Right atrium auricular region (tissue), 2 donors: ENCODE results near the gene PACS1. TPM values are rescaled to one million over a fixed set of nuclear protein-coding genes. Genes with fewer than 3 reads are reported as not detected.
A peak's percentile ranks its signal among the peaks of the same experiment; 100 is the strongest.

Experiments used
- DNase-seq: peaks from one replicate; pipeline ENCODE4 v3.0.0-alpha.2; 2019; ENCODE audit warnings: low spot score
- H3K27ac ChIP-seq, 2 donors: fragments of 200-600 bp; sonication (generic); 1 replicate in 1 of 2; 2 replicates in 1 of 2; pipeline ENCODE4 v1.5.1; 2016 to 2019
- H3K27me3 ChIP-seq, 2 donors: fragments of 200-600 bp; sonication (generic); one replicate each; pipeline versions ENCODE4 v1.5.1 to v1.6.0; 2017 to 2019
- H3K36me3 ChIP-seq: fragments of 200-600 bp; sonication (generic); one replicate; pipeline ENCODE4 v1.5.1; 2016
- H3K4me1 ChIP-seq, 2 donors: fragments of 200-600 bp; sonication (generic); one replicate each; pipeline versions ENCODE4 v1.5.1 to v1.6.0; 2017 to 2019
- H3K4me3 ChIP-seq, 2 donors: fragments of 200-600 bp; sonication (generic); 1 replicate in 1 of 2; 2 replicates in 1 of 2; pipeline ENCODE4 v1.5.1; 2017 to 2019; ENCODE audit warnings: mild to moderate bottlenecking in 1 of 2, moderate library complexity in 1 of 2
- H3K9me3 ChIP-seq, 2 donors: fragments of 200-600 bp; sonication (generic); one replicate each; pipeline ENCODE4 v1.5.1; 2019
- CTCF ChIP-seq, 2 donors: fragments of 200-600 bp; sonication (generic); IDR thresholded peaks; one replicate each; pipeline ENCODE4 v1.5.1; 2019; ENCODE audit warnings: antibody characterized with exemption in 2 of 2
- total RNA-seq, 2 donors: library from RNA; depleted of rRNA; stranded (reverse); fragments of >200 nt; gene quantifications; one replicate each; pipeline ENCODE4 v1.1.0, GENCODE V29; 2016

The PACS1 gene
- total RNA-seq, 2 donors from 2014 or later, result 47.7 to 88.9 TPM

GRCh38 chr11:66146074-66146473, 76.0 kb downstream of the PACS1 start:
- H3K4me1 ChIP-seq, result peaks cover 0 to 8% of the 10 kb centered on the region in 2 donors
- H3K9me3 ChIP-seq, result no peaks in the 10 kb centered on the region
- TF ChIP-seq CTCF (IDR thresholded peaks at IDR 0.05), result no peak
- no peak for DNase-seq
- H3K4me3 ChIP-seq, result no peak overlapping the region
- no peaks in the 10 kb centered on the region for H3K27me3 ChIP-seq
- H3K36me3 ChIP-seq, result no peaks in the 10 kb centered on the region
- H3K27ac ChIP-seq, result no peak overlapping the region

- no peak for DNase-seq
- Histone ChIP-seq H3K9me3 (no peaks in the 10 kb centered on the region), H3K4me1 (peaks cover 0 to 15% of the 10 kb centered on the region in 2 donors), H3K36me3 (no peaks in the 10 kb centered on the region), H3K27me3 (no peaks in the 10 kb centered on the region), H3K4me3 (no peak overlapping the region), H3K27ac (no peak overlapping the region)
- no peak for TF ChIP-seq CTCF (IDR thresholded peaks at IDR 0.05)
Observed at GRCh38 chr11:66146940-66147339, 76.9 kb downstream of the PACS1 start.

GRCh38 chr11:66150140-66150539, 80.1 kb downstream of the PACS1 start:
- Histone ChIP-seq H3K27ac (no peak overlapping the region), H3K36me3 (no peaks in the 10 kb centered on the region), H3K4me1 (peaks cover 0 to 15% of the 10 kb centered on the region in 2 donors), H3K9me3 (no peaks in the 10 kb centered on the region), H3K4me3 (peak overlapping the region in 1 of 2 donors; percentile 21), H3K27me3 (no peaks in the 10 kb centered on the region)
- no peak for DNase-seq
- no peak for TF ChIP-seq CTCF (IDR thresholded peaks at IDR 0.05)

GRCh38 chr11:66150725-66151124, 80.7 kb downstream of the PACS1 start:
- Histone ChIP-seq H3K4me1 (peaks cover 0 to 15% of the 10 kb centered on the region in 2 donors), H3K4me3 (no peak overlapping the region), H3K27me3 (no peaks in the 10 kb centered on the region), H3K36me3 (no peaks in the 10 kb centered on the region), H3K9me3 (no peaks in the 10 kb centered on the region), H3K27ac (no peak overlapping the region)
- no peak for DNase-seq
- no peak for TF ChIP-seq CTCF (IDR thresholded peaks at IDR 0.05)

- no peak for DNase-seq
- Histone ChIP-seq H3K27ac (no peak overlapping the region), H3K4me1 (peaks cover 0 to 15% of the 10 kb centered on the region in 2 donors), H3K27me3 (no peaks in the 10 kb centered on the region), H3K9me3 (no peaks in the 10 kb centered on the region), H3K36me3 (no peaks in the 10 kb centered on the region), H3K4me3 (no peak overlapping the region)
- no peak for TF ChIP-seq CTCF (IDR thresholded peaks at IDR 0.05)
Observed at GRCh38 chr11:66151273-66151672, 81.2 kb downstream of the PACS1 start.

- no peak for TF ChIP-seq CTCF (IDR thresholded peaks at IDR 0.05)
- DNase-seq, result no peak
- Histone ChIP-seq H3K4me1 (peaks cover 0 to 15% of the 10 kb centered on the region in 2 donors), H3K27ac (no peak overlapping the region), H3K36me3 (no peaks in the 10 kb centered on the region), H3K27me3 (no peaks in the 10 kb centered on the region), H3K4me3 (no peak overlapping the region), H3K9me3 (no peaks in the 10 kb centered on the region)
Observed at GRCh38 chr11:66154109-66154508, 84.0 kb downstream of the PACS1 start.
